Stomach smooth muscle (tissue), 2 donors: ENCODE data around the gene DBX1.
"Not testable (repeated sequence)": the region's sequence is repeated elsewhere in the genome, so short reads cannot be mapped to it uniquely, and the experiment has no call there.

ENCODE experiments used
- H3K27ac ChIP-seq: one replicate; pipeline ENCODE4 v1.7.0; 2013; ENCODE audit warnings: mild to moderate bottlenecking, low read length, inconsistent platforms
- H3K27me3 ChIP-seq, 2 donors: one replicate each; pipeline ENCODE4 v1.7.0; 2013; ENCODE audit warnings: low read length in 2 of 2; ENCODE audit not compliant: insufficient read depth in 2 of 2, control insufficient read depth in 1 of 2
- H3K36me3 ChIP-seq, 2 donors: one replicate each; pipeline ENCODE4 v1.7.0; 2013; ENCODE audit warnings: low read length in 2 of 2; ENCODE audit not compliant: control insufficient read depth in 2 of 2, insufficient read depth in 2 of 2
- H3K4me1 ChIP-seq: one replicate; pipeline ENCODE4 v1.7.0; 2013; ENCODE audit warnings: low read length; ENCODE audit not compliant: control insufficient read depth, insufficient read depth
- H3K4me3 ChIP-seq, 2 donors: one replicate each; pipeline ENCODE4 v1.7.0; 2013; ENCODE audit warnings: low read length in 2 of 2
- H3K9ac ChIP-seq, 2 donors: one replicate each; pipeline ENCODE4 v1.7.0; 2013; ENCODE audit warnings: low read length in 2 of 2, mild to moderate bottlenecking in 1 of 2
- H3K9me3 ChIP-seq, 2 donors: one replicate each; pipeline ENCODE4 v1.7.0; 2013; ENCODE audit warnings: low read length in 2 of 2; ENCODE audit not compliant: control insufficient read depth in 2 of 2
- donor health status: healthy.
- donor health status: Pancreatic carcinoma.

Gene DBX1

DNA sequence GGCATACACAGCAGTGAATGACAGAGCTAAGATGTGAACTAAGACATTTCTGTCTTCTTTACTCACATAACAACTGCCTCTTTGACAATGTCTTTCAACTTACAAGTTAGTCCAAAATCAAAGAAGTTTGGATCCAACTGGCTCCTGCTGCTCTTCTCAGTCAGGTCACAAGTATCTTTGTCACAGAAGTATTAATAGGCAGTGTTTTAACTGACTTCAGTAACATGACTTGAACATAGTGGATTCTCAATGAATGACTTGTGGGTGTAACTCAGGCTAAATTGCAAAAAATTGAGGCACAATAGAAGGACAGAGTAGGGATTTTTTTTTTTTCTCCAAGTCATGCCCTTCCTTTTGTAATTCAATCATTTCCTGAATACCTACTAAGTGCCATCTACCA, 22.6 kb downstream of the DBX1 start:
- Histone ChIP-seq H3K4me1 (peaks cover under 1% of the 10 kb centered on the region), H3K9me3 (no peaks in the 10 kb centered on the region), H3K27ac (no peak overlapping the region), H3K9ac (no peak overlapping the region), H3K27me3 (peaks cover 6% of the 10 kb centered on the region in 2 donors), H3K36me3 (no peaks in the 10 kb centered on the region), H3K4me3 (no peak overlapping the region)

- Histone ChIP-seq H3K4me3 (no peak overlapping the region), H3K4me1 (peaks cover 9% of the 10 kb centered on the region), H3K9ac (no peak overlapping the region), H3K9me3 (no peaks in the 10 kb centered on the region), H3K27me3 (peaks cover 2 to 3% of the 10 kb centered on the region in 2 donors), H3K36me3 (no peaks in the 10 kb centered on the region), H3K27ac (no peak overlapping the region)
These were observed 25.1 kb downstream of the DBX1 start for GRCh38 chr11:20134991-20135736.

GRCh38 chr11:20132667-20133039, 27.6 kb downstream of the DBX1 start:
- no peaks in the 10 kb centered on the region for H3K9me3 ChIP-seq
- no peak overlapping the region for H3K27ac ChIP-seq
- no peak overlapping the region for H3K9ac ChIP-seq
- H3K27me3 ChIP-seq: peaks cover 0 to 2% of the 10 kb centered on the region in 2 donors
- no peaks in the 10 kb centered on the region for H3K36me3 ChIP-seq
- peaks cover 9% of the 10 kb centered on the region for H3K4me1 ChIP-seq
- H3K4me3 ChIP-seq: peak overlapping the region in 1 of 2 donors; percentile 78

DNA sequence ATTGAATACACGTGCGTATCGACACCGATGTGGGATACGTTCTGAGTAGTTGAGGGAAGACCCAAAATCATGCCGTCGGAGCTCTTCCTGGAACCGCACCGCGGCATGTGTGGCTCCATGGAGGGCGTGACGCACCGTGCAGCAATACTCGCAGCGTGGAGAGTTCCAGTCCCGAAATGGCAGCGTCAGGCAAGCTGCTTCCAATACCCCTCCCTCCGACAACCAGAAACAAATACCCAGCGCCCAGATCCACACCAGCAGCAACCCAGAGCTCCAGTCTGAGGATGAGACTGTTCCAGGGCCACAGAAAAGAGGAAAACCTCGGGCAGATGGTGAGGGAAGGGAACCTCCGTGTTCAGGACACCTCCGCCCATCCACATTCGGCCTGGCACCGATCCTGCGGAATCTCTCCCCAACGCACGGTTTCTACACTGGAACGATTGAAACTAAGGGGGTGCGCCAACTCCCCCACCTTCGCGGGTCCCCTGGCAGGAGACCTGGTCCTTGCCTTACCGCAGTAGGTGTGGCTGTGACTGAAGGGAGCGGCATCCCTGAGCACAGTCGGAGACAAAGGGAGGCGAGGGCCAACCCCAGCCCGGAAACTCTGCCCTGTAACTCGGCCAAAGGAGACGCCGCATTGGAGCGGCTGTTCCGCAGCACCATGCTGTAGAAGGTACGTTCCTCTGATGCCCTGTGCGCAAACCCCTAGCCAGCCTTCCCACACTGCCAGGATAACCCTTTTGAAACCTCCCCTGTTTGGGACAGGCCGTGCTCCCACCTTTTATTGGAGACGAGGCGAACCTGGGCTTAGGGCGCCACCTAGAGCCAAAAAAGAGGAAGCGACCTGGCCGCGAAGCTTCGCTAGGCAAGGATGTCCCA, 28.2 kb downstream of the DBX1 start:
- Histone ChIP-seq H3K9me3 (no peaks in the 10 kb centered on the region), H3K9ac (peak overlapping the region; percentile 42 to 66), H3K36me3 (no peaks in the 10 kb centered on the region), H3K4me3 (peak overlapping the region; percentile 69 to 78), H3K27me3 (peaks cover 0 to 2% of the 10 kb centered on the region in 2 donors), H3K4me1 (peaks cover 9% of the 10 kb centered on the region), H3K27ac (no peak overlapping the region)

DNA sequence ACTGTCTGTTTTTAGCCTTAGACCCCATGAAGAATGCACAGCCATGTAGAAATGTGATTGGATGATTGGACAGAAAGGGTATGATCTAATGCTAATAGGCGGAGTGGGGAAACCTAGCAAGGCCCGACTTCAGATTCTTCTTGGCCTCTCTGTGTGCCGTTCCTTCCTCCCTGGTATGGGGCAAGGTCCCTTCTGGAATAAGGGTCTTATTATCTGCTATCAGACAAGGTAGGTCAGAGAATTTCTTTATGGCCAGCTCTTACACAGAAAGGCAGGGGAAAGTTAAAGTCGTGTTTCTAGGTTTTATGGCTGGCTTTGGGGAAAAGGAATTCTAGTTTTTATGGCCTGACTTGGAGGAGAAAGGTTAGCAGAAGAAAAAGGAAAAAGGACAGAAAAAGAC, 30.6 kb downstream of the DBX1 start:
- Histone ChIP-seq H3K4me3 (no peak overlapping the region), H3K4me1 (peaks cover 9% of the 10 kb centered on the region), H3K27ac (no peak overlapping the region), H3K36me3 (no peaks in the 10 kb centered on the region), H3K27me3 (peaks cover 0 to 2% of the 10 kb centered on the region in 2 donors), H3K9ac (no peak overlapping the region), H3K9me3 (no peaks in the 10 kb centered on the region)

DNA sequence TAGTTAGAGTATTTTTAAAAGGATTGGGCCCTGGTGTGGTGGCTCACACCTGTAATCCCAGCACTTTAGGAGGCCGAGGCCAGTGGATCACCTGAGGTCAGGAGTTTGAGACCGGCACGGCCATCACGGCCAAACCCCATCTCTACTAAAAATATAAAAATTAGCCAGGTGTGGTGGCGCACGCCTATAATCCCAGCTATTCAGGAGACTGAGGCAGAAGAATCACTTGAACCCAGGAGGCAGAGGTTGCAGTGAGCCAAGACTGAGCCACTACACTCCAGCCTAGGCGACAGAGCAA, 31.8 kb downstream of the DBX1 start:
- not testable (repeated sequence) for H3K36me3 ChIP-seq, H3K9ac ChIP-seq, H3K4me3 ChIP-seq, H3K9me3 ChIP-seq, H3K4me1 ChIP-seq, H3K27me3 ChIP-seq, H3K27ac ChIP-seq

DNA sequence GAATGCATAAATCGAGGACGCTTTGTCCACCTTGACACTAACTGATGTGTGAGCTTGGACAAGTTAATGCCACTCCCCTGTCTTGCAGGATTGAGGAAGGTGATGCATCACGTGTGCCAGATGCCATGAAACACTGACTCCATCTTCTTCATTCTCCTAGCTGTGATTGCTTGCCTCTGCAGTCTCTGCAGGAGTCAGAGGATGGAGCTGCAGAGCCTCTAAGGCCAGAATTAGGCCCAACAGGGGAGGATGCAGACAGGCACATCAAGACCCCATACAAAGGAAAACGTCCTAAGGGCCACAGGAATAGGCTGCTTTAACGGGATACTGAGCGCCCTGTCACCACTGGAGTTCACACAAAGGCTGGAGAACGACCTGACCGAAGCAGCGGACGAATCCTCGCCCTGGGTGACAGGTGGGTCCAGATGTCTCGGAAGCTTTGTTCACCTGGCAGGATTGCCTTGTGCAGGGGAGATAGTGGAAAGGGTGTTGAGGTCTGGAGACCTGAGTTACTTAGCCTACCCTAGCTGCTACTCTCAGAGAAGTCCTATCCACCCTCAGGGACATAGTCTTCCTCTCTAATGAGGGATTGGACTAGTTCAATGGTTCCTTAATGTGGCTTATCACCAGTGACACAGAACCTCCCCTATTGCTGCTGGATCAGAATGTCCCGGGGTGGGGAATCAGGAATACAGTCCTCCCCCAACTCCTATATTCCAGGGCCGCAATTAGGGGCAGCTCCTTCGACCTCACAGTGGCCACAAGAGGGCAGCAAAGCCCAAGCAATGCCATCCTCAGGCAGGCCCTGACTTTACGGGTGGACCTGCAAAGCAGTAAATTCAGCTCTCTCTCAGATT, 32.4 kb downstream of the DBX1 start:
- Histone ChIP-seq H3K36me3 (no peaks in the 10 kb centered on the region), H3K9ac (no peak overlapping the region), H3K27ac (no peak overlapping the region), H3K9me3 (no peaks in the 10 kb centered on the region), H3K27me3 (no peaks in the 10 kb centered on the region), H3K4me3 (no peak overlapping the region), H3K4me1 (peaks cover 9% of the 10 kb centered on the region)

- H3K9ac ChIP-seq: no peak overlapping the region
- no peak overlapping the region for H3K27ac ChIP-seq
- H3K36me3 ChIP-seq: peaks cover 0 to 1% of the 10 kb centered on the region in 2 donors
- H3K4me1 ChIP-seq: peaks cover under 1% of the 10 kb centered on the region
- H3K27me3 ChIP-seq: no peaks in the 10 kb centered on the region
- H3K4me3 ChIP-seq: no peak overlapping the region
- H3K9me3 ChIP-seq: no peaks in the 10 kb centered on the region
These were observed 33.6 kb downstream of the DBX1 start for GRCh38 chr11:20126724-20127123.

GRCh38 chr11:20125927-20126326, 34.3 kb downstream of the DBX1 start:
- Histone ChIP-seq H3K27ac (no peak overlapping the region), H3K27me3 (no peaks in the 10 kb centered on the region), H3K9ac (no peak overlapping the region), H3K4me3 (no peak overlapping the region), H3K9me3 (no peaks in the 10 kb centered on the region), H3K4me1 (no peaks in the 10 kb centered on the region), H3K36me3 (peaks cover 0 to 5% of the 10 kb centered on the region in 2 donors)

DNA sequence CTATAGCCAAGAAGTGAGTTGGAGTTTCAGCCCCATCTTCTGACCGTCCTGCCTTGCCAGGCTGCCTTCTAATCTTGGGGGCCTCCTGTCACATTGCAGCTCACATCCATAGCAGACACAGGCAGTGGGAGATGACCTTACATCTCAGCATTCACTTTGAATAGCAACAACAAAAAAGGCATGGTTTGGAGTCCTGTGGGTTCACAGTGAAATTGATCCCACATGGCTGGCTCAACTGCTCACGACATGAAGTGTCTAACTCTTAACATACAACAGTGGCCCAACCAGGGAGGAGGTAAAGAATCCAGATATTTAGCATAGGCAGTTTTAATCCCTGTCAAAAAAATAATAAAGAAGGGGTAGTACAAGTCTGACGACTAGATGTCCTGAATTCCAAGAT, 38.1 kb downstream of the DBX1 start:
- H3K4me1 ChIP-seq: peaks cover 4% of the 10 kb centered on the region
- no peaks in the 10 kb centered on the region for H3K9me3 ChIP-seq
- no peak overlapping the region for H3K4me3 ChIP-seq
- H3K27me3 ChIP-seq: no peaks in the 10 kb centered on the region
- peaks cover 21 to 29% of the 10 kb centered on the region in 2 donors for H3K36me3 ChIP-seq
- no peak overlapping the region for H3K27ac ChIP-seq
- H3K9ac ChIP-seq: no peak overlapping the region
